HEK293T (cell line): Measurements from ENCODE around the gene PCDH9.
A peak's percentile ranks its signal among the peaks of the same experiment; 100 is the strongest.

Source experiments
- CTCF ChIA-PET: fragments of 350-600 bp; formaldehyde crosslinking; extraction: SDS; loops from one replicate; lab custom pipeline; 2021; ENCODE audit warnings: antibody characterized with exemption, inconsistent platforms; lab: Yijun Ruan, JAX
- POLR2A ChIA-PET: fragments of 350-600 bp; formaldehyde crosslinking; extraction: SDS; loops from one replicate; lab custom pipeline; 2020; ENCODE audit warnings: antibody characterized with exemption, inconsistent platforms; lab: Yijun Ruan, JAX
- DNase-seq: peaks from one replicate; pipeline ENCODE4 v3.0.0; 2012; ENCODE audit warnings: mixed read lengths; ENCODE audit errors: extremely low spot score
- ARNT ChIP-seq: fragments of 450-650 bp; IDR thresholded peaks from 2 replicates; pipeline ENCODE4 v1.6.1; 2017; ENCODE audit warnings: mild to moderate bottlenecking
- BHLHE40 ChIP-seq: fragments of 450-650 bp; IDR thresholded peaks from 2 replicates; pipeline ENCODE4 v1.6.1; 2016; ENCODE audit warnings: mild to moderate bottlenecking, moderate library complexity, borderline replicate concordance
- CTBP1 ChIP-seq: fragments of 450-650 bp; IDR thresholded peaks from 2 replicates; pipeline ENCODE4 v1.6.1; 2016; ENCODE audit warnings: borderline replicate concordance
- ELF4 ChIP-seq: fragments of 450-650 bp; IDR thresholded peaks from 2 replicates; pipeline ENCODE4 v1.6.1; 2017; ENCODE audit warnings: antibody characterized with exemption
- FOXA1 ChIP-seq: fragments of 450-650 bp; IDR thresholded peaks from 2 replicates; pipeline ENCODE4 v1.6.1; 2016; ENCODE audit warnings: mild to moderate bottlenecking
- FOXK2 ChIP-seq: fragments of 450-650 bp; IDR thresholded peaks from 2 replicates; pipeline ENCODE4 v1.6.1; 2016; ENCODE audit warnings: mild to moderate bottlenecking
- FOXM1 ChIP-seq: fragments of 450-650 bp; IDR thresholded peaks from 2 replicates; pipeline ENCODE4 v1.6.1; 2017; ENCODE audit warnings: mild to moderate bottlenecking, borderline replicate concordance
- HDGF ChIP-seq: fragments of 450-650 bp; IDR thresholded peaks from 2 replicates; pipeline ENCODE4 v1.6.1; 2017; ENCODE audit warnings: antibody characterized with exemption, borderline replicate concordance
- L3MBTL2 ChIP-seq: fragments of 450-650 bp; conservative IDR thresholded peaks from 2 replicates; pipeline ENCODE4 v1.6.1; 2016; ENCODE audit warnings: mild to moderate bottlenecking
- LEF1 ChIP-seq: fragments of 450-650 bp; IDR thresholded peaks from 2 replicates; pipeline ENCODE4 v1.6.1; 2017; ENCODE audit warnings: mild to moderate bottlenecking, borderline replicate concordance
- NFRKB ChIP-seq: fragments of 450-650 bp; IDR thresholded peaks from 2 replicates; pipeline ENCODE4 v1.6.1; 2016; ENCODE audit warnings: mild to moderate bottlenecking, moderate library complexity
- SP1 ChIP-seq: fragments of 450-650 bp; IDR thresholded peaks from 2 replicates; pipeline ENCODE4 v1.6.1; 2017
- SUZ12 ChIP-seq: fragments of 450-650 bp; IDR thresholded peaks from 2 replicates; pipeline ENCODE4 v1.6.1; 2016; ENCODE audit warnings: mild to moderate bottlenecking
- TARDBP ChIP-seq: fragments of 450-650 bp; IDR thresholded peaks from 2 replicates; pipeline ENCODE4 v1.6.1; 2016
- ZNF384 ChIP-seq: fragments of 450-650 bp; IDR thresholded peaks from 2 replicates; pipeline ENCODE4 v1.6.1; 2016
- TF ChIP-seq, protein P1 (sequence below): fragments of 450-650 bp; IDR thresholded peaks from 2 replicates; pipeline ENCODE4 v1.6.1; 2016

Gene PCDH9

DNA sequence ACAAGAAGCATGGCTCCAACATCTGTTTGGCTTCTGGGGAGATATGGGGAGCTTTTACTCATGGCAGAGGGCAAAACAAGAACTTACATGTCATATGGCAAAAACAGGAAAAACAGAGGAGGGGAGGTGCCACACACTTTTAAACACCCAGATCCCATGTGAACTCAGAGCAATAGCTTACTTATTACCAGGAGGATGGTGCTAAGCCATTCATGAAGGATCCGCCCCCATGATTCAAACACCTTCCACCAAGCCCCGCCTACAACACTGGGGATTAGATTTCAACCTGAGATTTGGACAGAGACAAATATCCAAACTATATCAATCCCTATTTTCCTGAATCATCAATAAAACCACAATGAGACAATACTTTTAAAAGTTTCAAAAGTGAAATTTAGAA is 712.1 kb downstream of the PCDH9 start:
- POLR2A ChIA-PET = no interaction called here
- TF ChIP-seq CTBP1 (no peak), SUZ12 (no peak), LEF1 (no peak), TARDBP (no peak), ZNF384 (no peak), FOXK2 (no peak), NFRKB (no peak), L3MBTL2 (no peak), ELF4 (no peak)
- no peak for DNase-seq
- CTCF ChIA-PET = interaction anchor here (0.6 kb wide), 1 partner anchor 44 kb away, joined by 3 read pairs; no protein-coding TSS in a partner anchor

DNA sequence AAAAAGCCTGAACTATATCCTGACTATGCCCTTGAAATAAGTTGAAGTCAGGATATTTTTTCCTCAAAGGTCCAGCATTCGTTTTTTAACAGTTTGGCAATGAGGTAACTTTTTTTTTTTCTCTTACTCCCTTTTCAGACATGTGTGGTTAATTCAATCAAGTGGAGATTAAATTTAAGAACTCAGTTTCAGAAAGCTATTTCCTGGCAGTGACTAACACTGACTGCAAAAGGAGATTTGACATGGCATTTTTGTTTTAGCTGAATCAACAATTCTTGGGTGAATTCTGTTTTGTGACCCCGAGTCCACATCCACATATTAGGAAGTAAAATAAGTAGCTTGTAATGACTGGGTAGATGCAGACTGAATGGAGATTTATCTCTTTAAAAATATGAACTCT is 716.4 kb downstream of the PCDH9 start:
- no peak for DNase-seq
- POLR2A ChIA-PET = no interaction called here
- no peak for TF ChIP-seq ARNT
- TF ChIP-seq L3MBTL2 = no peak
- no peak for TF ChIP-seq FOXK2
- TF ChIP-seq FOXA1 = no peak
- TF ChIP-seq LEF1 = no peak
- TF ChIP-seq ZNF384 = no peak
- TF ChIP-seq SP1 = no peak
- TF ChIP-seq, protein P1, sequence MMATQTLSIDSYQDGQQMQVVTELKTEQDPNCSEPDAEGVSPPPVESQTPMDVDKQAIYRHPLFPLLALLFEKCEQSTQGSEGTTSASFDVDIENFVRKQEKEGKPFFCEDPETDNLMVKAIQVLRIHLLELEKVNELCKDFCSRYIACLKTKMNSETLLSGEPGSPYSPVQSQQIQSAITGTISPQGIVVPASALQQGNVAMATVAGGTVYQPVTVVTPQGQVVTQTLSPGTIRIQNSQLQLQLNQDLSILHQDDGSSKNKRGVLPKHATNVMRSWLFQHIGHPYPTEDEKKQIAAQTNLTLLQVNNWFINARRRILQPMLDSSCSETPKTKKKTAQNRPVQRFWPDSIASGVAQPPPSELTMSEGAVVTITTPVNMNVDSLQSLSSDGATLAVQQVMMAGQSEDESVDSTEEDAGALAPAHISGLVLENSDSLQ = no peak
- no peak for TF ChIP-seq FOXM1
- TF ChIP-seq HDGF = no peak
- TF ChIP-seq CTBP1 = no peak
- no peak for TF ChIP-seq TARDBP
- no peak for TF ChIP-seq SUZ12
- no peak for TF ChIP-seq NFRKB
- no peak for TF ChIP-seq BHLHE40
- no peak for TF ChIP-seq ELF4
- CTCF ChIA-PET = interaction anchor here (0.6 to 0.7 kb wide), 2 partner anchors 11 to 106 kb away, joined by 3 read pairs; no protein-coding TSS in a partner anchor

DNA sequence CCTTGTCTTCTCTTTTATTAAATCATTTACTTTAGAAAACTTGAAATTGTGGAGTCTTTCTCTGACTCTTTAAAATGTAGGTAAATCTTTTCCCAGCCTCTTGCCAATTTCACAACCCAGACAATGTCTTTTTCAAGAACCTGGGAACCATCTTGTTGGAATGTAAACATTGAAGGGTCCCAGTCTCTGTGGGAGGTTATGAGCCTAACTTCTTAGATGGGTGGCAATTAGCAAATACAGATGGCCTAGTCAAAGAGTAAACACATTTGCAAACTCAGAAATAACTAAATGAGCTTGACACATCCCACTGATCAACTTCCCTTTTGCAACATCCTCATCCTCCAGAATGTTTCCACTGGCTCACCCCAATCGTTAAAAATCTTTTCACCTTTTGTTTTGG is 721.0 kb downstream of the PCDH9 start:
- CTCF ChIA-PET = no interaction called here
- TF ChIP-seq ZNF384 = no peak
- TF ChIP-seq ELF4 = no peak
- no peak for TF ChIP-seq FOXK2
- TF ChIP-seq FOXM1 = no peak
- TF ChIP-seq, protein P1 = no peak
- no peak for TF ChIP-seq FOXA1
- POLR2A ChIA-PET = no interaction called here
- no peak for DNase-seq

DNA sequence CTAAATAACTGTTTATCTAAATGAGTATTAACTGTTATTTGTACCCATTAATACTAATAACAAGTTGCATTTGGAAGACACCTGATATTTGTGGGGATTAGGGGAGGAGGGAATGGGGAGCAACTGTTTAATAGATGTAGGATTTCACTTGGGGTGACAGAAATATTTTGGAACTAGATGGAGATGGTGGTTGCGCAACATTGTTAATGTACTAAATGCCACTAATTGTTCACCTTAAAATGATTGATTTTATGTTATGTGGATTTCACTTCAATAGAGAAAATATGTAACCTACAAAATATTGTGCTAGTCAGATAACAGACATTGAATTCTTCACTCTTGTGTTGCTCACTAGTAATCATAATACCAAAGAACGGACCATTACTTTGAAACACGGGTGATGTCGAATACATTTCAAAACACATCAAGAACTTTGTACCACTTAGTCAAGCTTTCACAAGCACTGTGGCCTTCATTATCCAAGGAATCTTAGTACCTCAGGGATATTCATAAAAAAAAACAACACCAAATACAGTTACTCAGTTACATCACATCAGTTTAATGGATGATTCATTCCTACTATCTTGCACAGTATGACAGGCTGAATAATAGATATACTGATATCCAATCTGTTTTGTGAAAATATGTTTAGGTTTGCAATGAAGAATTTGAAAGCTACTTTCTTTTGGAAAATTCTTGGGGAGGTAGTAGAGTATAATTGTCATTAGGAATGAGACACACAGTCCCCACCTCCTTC is 721.8 kb downstream of the PCDH9 start:
- TF ChIP-seq NFRKB (no peak), ELF4 (peak; percentile 25; the same call in 1 of the 2 replicates), L3MBTL2 (no peak), LEF1 (no peak)
- ChIA-PET CTCF (no interaction called here), POLR2A (no interaction called here)
- DNase-seq = no peak

DNA sequence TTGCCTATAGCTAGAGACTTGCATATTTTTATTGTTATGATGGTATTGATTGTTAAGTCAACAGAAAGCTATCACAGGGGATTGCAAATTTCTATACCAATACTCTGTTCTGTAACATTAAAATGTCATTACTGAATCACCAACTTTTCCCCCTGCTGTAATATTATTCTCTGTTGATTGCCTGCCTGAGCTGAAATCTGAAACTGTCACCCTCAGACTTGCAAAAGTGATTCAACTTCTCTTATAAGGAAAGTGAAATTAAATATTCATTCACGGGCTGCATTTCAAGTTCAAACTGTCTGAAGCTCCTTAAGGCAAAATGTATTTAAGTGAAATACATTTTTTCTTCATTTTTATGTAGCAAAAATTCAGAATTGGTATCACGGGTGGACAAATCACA is 723.2 kb downstream of the PCDH9 start:
- ChIA-PET CTCF (no interaction called here), POLR2A (no interaction called here)
- no peak for DNase-seq
- TF ChIP-seq TARDBP = no peak
- no peak for TF ChIP-seq FOXA1
- TF ChIP-seq, protein P1 = no peak
- no peak for TF ChIP-seq FOXK2
- no peak for TF ChIP-seq HDGF
- TF ChIP-seq SP1 = no peak

DNA sequence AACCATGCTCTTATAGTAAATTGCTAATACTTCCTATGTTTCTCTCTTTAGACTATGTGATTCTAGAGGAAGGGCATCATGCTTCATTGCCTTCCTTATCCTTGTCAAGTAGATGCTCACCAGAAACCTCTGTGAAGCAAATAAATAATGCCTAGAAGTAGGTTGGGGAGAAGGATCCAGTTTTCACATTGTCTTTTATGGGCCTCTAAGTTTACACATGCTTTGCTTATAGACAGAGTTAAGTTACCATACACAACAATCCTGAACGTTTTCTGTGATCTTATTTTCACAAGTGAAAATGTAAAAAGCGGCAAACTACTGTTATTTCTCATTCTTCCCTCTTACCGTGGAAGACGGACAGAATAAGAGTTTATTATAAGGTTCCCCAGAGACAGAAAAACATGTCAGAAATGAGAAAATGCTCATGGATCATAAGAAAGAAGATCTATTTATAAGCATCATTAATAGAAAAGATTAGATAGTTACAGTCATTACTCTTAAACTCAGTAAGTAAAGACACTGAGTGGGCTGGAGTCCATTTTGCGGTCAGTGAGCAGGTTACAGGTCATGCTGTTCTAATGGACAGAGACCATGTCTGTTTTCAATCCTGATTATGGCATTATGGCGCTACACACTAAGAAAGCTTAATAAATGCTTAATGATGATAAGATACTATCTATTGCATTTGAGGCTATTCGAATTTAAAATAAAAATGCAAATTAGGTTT is 723.9 kb downstream of the PCDH9 start:
- ChIA-PET CTCF (no interaction called here), POLR2A (no interaction called here)
- no peak for DNase-seq
- TF ChIP-seq ARNT = no peak
- TF ChIP-seq SP1 = no peak
- TF ChIP-seq FOXK2 = no peak
- no peak for TF ChIP-seq ZNF384
- no peak for TF ChIP-seq LEF1

DNA sequence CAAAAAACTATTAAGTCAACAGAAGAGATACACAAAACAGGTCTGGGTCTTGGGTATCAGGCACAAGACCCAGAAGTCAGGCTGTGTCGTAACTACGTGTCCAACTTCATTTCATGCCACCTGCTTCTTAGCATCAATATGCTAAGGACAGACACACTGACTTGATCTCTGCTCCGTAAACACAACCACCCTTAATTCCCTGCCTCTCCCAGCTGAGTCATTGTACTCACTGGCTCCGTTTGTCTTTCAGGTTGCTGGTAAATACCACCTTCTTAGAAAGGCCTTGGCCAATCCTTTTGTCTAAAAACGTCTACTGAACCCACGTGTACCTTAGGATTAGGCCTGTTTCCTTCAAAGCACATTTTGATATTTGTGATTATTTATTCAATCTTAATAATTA is 726.2 kb downstream of the PCDH9 start:
- ChIA-PET POLR2A (no interaction called here), CTCF (no interaction called here)
- no peak for DNase-seq
- no peak for TF ChIP-seq HDGF
- TF ChIP-seq LEF1 = no peak
- no peak for TF ChIP-seq CTBP1
- no peak for TF ChIP-seq ZNF384
